Activated T-cell treated with anti-CD3 and anti-CD28 coated beads, Interleukin-2, amount 50 U/mL, for 4 hours (primary cell): ENCODE data around the gene FAM170B. TPM values are rescaled to one million over a fixed set of nuclear protein-coding genes. Genes with fewer than 3 reads are reported as not detected.

Experiments
- ATAC-seq, 2 donors: fragments of 200-7000 bp; cut with Tn5 transposase; one replicate each; pipeline ENCODE4 v1.10.0; 2021
- DNase-seq: peaks from one replicate; pipeline ENCODE4 v3.0.0-alpha.2; 2020
- H3K27me3 Mint-ChIP-seq: one replicate; pipeline ENCODE4 v1.8.0; 2021; ENCODE audit warnings: low read depth, mixed read lengths
- H3K36me3 Mint-ChIP-seq: one replicate; pipeline ENCODE4 v1.8.0; 2022; ENCODE audit warnings: mixed read lengths; ENCODE audit not compliant: insufficient read depth
- H3K4me1 Mint-ChIP-seq: one replicate; pipeline ENCODE4 v1.8.0; 2021; ENCODE audit warnings: low read depth, mixed read lengths
- H3K4me3 Mint-ChIP-seq: one replicate; pipeline ENCODE4 v1.8.0; 2021; ENCODE audit warnings: mild to moderate bottlenecking, moderate library complexity, mixed read lengths
- H3K9me3 Mint-ChIP-seq: one replicate; pipeline ENCODE4 v1.8.0; 2021; ENCODE audit warnings: mixed read lengths
- total RNA-seq, 3 donors: library from RNA; stranded (reverse); gene quantifications; one replicate each; pipeline ENCODE4 v1.2.1, GENCODE V29; 2021

FAM170B gene
- total RNA-seq, 3 donors from 2014 or later = not detected

DNA sequence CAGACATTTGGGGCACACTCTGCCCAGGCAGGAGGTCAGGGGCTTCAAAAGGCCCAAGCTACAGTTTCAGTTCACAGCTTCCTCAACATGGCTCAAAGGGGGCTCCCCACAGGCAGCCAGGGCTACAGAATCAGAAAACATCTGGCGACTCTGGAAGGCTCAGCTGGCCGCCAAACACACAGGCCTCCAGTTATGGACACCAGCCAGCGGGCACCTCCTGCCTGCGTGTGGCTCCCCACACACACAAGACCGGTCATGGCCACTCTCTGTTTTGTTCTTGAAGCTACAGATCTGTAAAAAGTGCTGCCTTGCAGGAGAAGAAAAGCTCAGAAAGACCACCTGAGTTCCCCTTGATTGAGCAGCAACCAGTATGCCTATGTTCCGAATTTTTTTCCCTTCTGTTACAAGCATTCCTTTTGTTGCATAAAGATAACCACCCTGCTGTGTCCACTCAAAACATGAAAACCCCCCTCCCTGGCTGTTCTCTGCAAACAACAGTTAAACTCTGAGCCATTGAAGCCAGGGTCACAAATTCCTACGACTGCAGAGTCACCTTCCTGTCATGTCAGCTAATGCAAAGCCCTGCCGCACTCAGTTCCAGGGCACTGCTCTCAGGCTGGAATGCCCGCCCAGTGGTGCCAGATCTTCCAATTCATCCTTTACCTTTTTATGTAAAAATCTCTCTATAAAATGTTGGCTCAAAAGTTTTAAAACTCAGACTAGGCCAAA lies 52.1 kb downstream of the FAM170B start:
- H3K4me1 Mint-ChIP-seq = peaks cover 2% of the 10 kb centered on the region
- peaks cover 5% of the 10 kb centered on the region for H3K9me3 Mint-ChIP-seq
- no peaks in the 10 kb centered on the region for H3K36me3 Mint-ChIP-seq
- no peak overlapping the region for H3K4me3 Mint-ChIP-seq
- DNase-seq (no peak), ATAC-seq (no peak)
- peaks cover 4% of the 10 kb centered on the region for H3K27me3 Mint-ChIP-seq

Other genes starting within 250 kb of the FAM170B start
- gene LRRC18, start 194.2 kb downstream of the FAM170B start, total RNA-seq = not detected
- under 1 TPM; 0.08 to 0.19 (median 0.18) TPM for gene VSTM4, start 18.5 kb downstream of the FAM170B start, total RNA-seq
- 10 to 100 TPM; 35.3 to 96.4 (median 45.6) TPM for gene TMEM273, start 54.4 kb upstream of the FAM170B start, total RNA-seq
- not detected for gene C10orf71, start 165.1 kb upstream of the FAM170B start, total RNA-seq